Pancreas (tissue), 10 donors: ENCODE data around the gene CD248. TPM values are rescaled to one million over a fixed set of nuclear protein-coding genes. Genes with fewer than 3 reads are reported as not detected.

ENCODE experiments used
- ATAC-seq, 4 donors: fragments of 200-7000 bp; cut with Tn5 transposase; one replicate each; pipeline versions ENCODE4 v1.8.0 to v1.9.1; 2020; ENCODE audit warnings: mild to moderate bottlenecking in 4 of 4, moderate library complexity in 4 of 4
- DNase-seq, 6 donors: peaks; one replicate each; pipeline ENCODE4 v3.0.0-alpha.2; 2020
- FAIRE-seq: peaks from 2 replicates; lab custom pipeline; 2012; peaks lifted over from hg19 to GRCh38; lab: Jason Lieb, UNC
- H3K27ac ChIP-seq, 4 donors: fragments of 200-600 bp; sonication (generic); 1 replicate in 3 of 4; 2 replicates in 1 of 4; pipeline versions ENCODE4 v1.5.0 to v1.8.0; 2020
- H3K27me3 ChIP-seq, 4 donors: fragments of 200-600 bp; one replicate each; pipeline ENCODE4 v1.8.0; 2021
- H3K36me3 ChIP-seq, 3 donors: fragments of 200-600 bp; sonication (generic) in 1 of 3; one replicate each; pipeline versions ENCODE4 v1.5.0 to v1.8.0; 2020 to 2021
- H3K4me1 ChIP-seq, 3 donors: fragments of 200-600 bp; one replicate each; pipeline ENCODE4 v1.8.0; 2021
- H3K4me3 ChIP-seq, 4 donors: fragments of 200-600 bp; sonication (generic) in 2 of 4; one replicate each; pipeline versions ENCODE4 v1.5.0 to v1.8.0; 2020 to 2021
- H3K9me3 ChIP-seq, 4 donors: fragments of 200-600 bp; one replicate each; pipeline ENCODE4 v1.8.0; 2021
- CTCF ChIP-seq, 4 donors: fragments of 200-600 bp; sonication (generic) in 3 of 4; IDR thresholded peaks; one replicate each; pipeline versions ENCODE4 v1.5.0 to v1.8.0; 2021; ENCODE audit warnings: antibody characterized with exemption in 4 of 4
- WGBS, 2 donors: extraction: QIAGEN DNeasy Blood & Tissue Kit; methylation state at CpG; one replicate each; pipeline ENCODE4 v1.1.7; 2013; 5-methylcytosine and 5-hydroxymethylcytosine counted together
- intact Hi-C, 3 donors: fragments of 100-400 bp; cut with DNase I; formaldehyde crosslinking; loops; one replicate each; pipeline versions ENCODE4 v1.11.1 to v1.14.2; 2022
- polyA plus RNA-seq, 2 donors: library from polyadenylated mRNA; stranded (reverse); fragments of 200-250 nt; gene quantifications; one replicate each; pipeline ENCODE4 v1.2.3, GENCODE V29; 2013
- total RNA-seq, 6 donors: library from RNA; stranded (reverse); fragmentation: NEBNext Ultra II Directional in 4 of 6; extraction: Animal tissue kit (Norgen Biotek cat#: 25700) in 4 of 6; gene quantifications; one replicate each; pipeline versions ENCODE4 v1.2.1 to v1.2.4, GENCODE V29; 2021 to 2023
- donor health status: healthy with polysubstance abuse.
- donor health status: DM: no; HTN: no; CAD: no; lungs with moderate emphysema.
- donor health status: DM: no; HTN: no; CAD: no.
- donor health status: control.
- donor health status: control.
- donor health status: Bipolar disorder and iron deficiency.
- donor health status: DM: yes; HTN: yes; CAD: no.
- donor health status: DM: no; HTN: no; CAD: no.
- donor health status: DM: no; HTN: no; CAD: no.
- donor health status: DM: yes; HTN: yes; CAD: no.

Gene CD248
- total and polyA plus RNA-seq, 8 donors, result 1.2 to 17.7 (median 3.8) TPM

- no peak overlapping the region for H3K4me3 ChIP-seq
Measured at GRCh38 chr11:66317723-66318599, 1.1 kb upstream of the CD248 start.

GRCh38 chr11:66317322-66317722 lies 478 bp upstream of the CD248 start:
- no peak for TF ChIP-seq CTCF (IDR thresholded peaks at IDR 0.05)
- Histone ChIP-seq H3K36me3 (no peaks in the 10 kb centered on the region), H3K4me3 (no peak overlapping the region), H3K27ac (peak overlapping the region in 2 of 4 donors; percentile 5 to 37), H3K4me1 (no peaks in the 10 kb centered on the region), H3K9me3 (no peaks in the 10 kb centered on the region), H3K27me3 (no peaks in the 10 kb centered on the region)
- ATAC-seq (no peak), FAIRE-seq (no peak), DNase-seq (no peak)
- WGBS, 2 donors, result 51 to 55% methylated on average over 14 of the region's 14 CpGs
- intact Hi-C loops, result no loop called here

More at GRCh38 chr11:66317723-66318599, 1.1 kb upstream of the CD248 start:
- H3K27ac ChIP-seq, result peak overlapping the region in 2 of 4 donors; percentile 5 to 37
- no peaks in the 10 kb centered on the region for H3K4me1 ChIP-seq
- ATAC-seq (peak in 3 of 4 donors; percentile 30 to 45 (median 37)), DNase-seq (no peak), FAIRE-seq (no peak)
- H3K9me3 ChIP-seq, result no peaks in the 10 kb centered on the region
- WGBS, 2 donors, result 51 to 56% methylated on average over 16 of the region's 16 CpGs
- intact Hi-C loops, result no loop called here
- TF ChIP-seq CTCF (IDR thresholded peaks at IDR 0.05), result no peak
- H3K27me3 ChIP-seq, result no peaks in the 10 kb centered on the region
- no peaks in the 10 kb centered on the region for H3K36me3 ChIP-seq

- Histone ChIP-seq H3K4me3 (peak overlapping the region in 2 of 4 donors; percentile 4 to 55), H3K36me3 (no peaks in the 10 kb centered on the region), H3K27me3 (no peaks in the 10 kb centered on the region), H3K9me3 (no peaks in the 10 kb centered on the region), H3K4me1 (no peaks in the 10 kb centered on the region), H3K27ac (no peak overlapping the region)
- FAIRE-seq, result no peak
- 81 to 87% methylated on average over 48 to 52 of the region's 52 CpGs for WGBS, 2 donors
- no peak for TF ChIP-seq CTCF (IDR thresholded peaks at IDR 0.05)
- intact Hi-C loops, result no loop called here
- DNase-seq, result peak in 2 of 6 donors; percentile 34 to 73
- ATAC-seq, result no peak
Measured at GRCh38 chr11:66315921-66316811, 678 bp downstream of the CD248 start.

- FAIRE-seq (no peak), DNase-seq (peak in 1 of 6 donors; percentile 58), ATAC-seq (no peak)
- no peaks in the 10 kb centered on the region for H3K36me3 ChIP-seq
- H3K27me3 ChIP-seq, result no peaks in the 10 kb centered on the region
- WGBS, 2 donors, result 82 to 91% methylated on average over 14 of the region's 14 CpGs
- intact Hi-C loops, result no loop called here
- H3K9me3 ChIP-seq, result no peaks in the 10 kb centered on the region
- TF ChIP-seq CTCF (IDR thresholded peaks at IDR 0.05), result no peak
- H3K27ac ChIP-seq, result no peak overlapping the region
- no peaks in the 10 kb centered on the region for H3K4me1 ChIP-seq
- H3K4me3 ChIP-seq, result peak overlapping the region in 1 of 4 donors; percentile 55
Measured at GRCh38 chr11:66315498-66315885, 1.4 kb downstream of the CD248 start.
